ENCODE results near the gene RFNG. TPM values are rescaled to one million over a fixed set of nuclear protein-coding genes. Genes with fewer than 3 reads are reported as not detected.

The RFNG gene
- total and polyA plus RNA-seq, 2 of the 13 experiments (the other 11 are each of a cell fraction or from before 2014, with no cell fraction given), result 61.4 to 64.0 TPM

- TF ChIP-seq TFDP1 (CRISPR knock-in tag; IDR thresholded peaks at IDR 0.05; ENCODE audit: borderline replicate concordance), result no peak
- no peak for TF ChIP-seq ZSCAN9 (CRISPR knock-in tag; IDR thresholded peaks at IDR 0.05; ENCODE audit: borderline replicate concordance)
- 0 out of 2 replicates have a peak, but pooled peaks have one; percentile 12 for TF ChIP-seq DNMT1 (CRISPR knock-in tag; IDR thresholded peaks at IDR 0.05)
- TF ChIP-seq DR1 (CRISPR knock-in tag; IDR thresholded peaks at IDR 0.05), result 0 out of 2 replicates have a peak, but pooled peaks have one; percentile 12
- TF ChIP-seq SRF (IDR thresholded peaks at IDR 0.05; ENCODE audit: low read depth, low read length), result no peak
- TF ChIP-seq MED13 (CRISPR knock-in tag; IDR thresholded peaks at IDR 0.05), result 0 out of 2 replicates have a peak, but pooled peaks have one; percentile 44
- no peak for TF ChIP-seq ZSCAN29 (CRISPR knock-in tag; conservative IDR thresholded peaks at IDR 0.05)
- no peak for TF ChIP-seq MAFG (CRISPR knock-in tag; IDR thresholded peaks at IDR 0.05)
- no peak for TF ChIP-seq ZIK1 (CRISPR knock-in tag; IDR thresholded peaks at IDR 0.05; ENCODE audit: borderline replicate concordance, low read depth)
- no peak for TF ChIP-seq ZSCAN22 (CRISPR knock-in tag; IDR thresholded peaks at IDR 0.05)
- TF ChIP-seq SRSF9 (IDR thresholded peaks at IDR 0.05; ENCODE audit: borderline replicate concordance, insufficient read depth, low read depth, low read length, poor library complexity, severe bottlenecking), result no peak
- TF ChIP-seq TOPORS (CRISPR knock-in tag; IDR thresholded peaks at IDR 0.05), result no peak
- TF ChIP-seq HOMEZ (CRISPR knock-in tag; IDR thresholded peaks at IDR 0.05; ENCODE audit: low read depth), result no peak
- no peak for TF ChIP-seq SATB2 (CRISPR knock-in tag; IDR thresholded peaks at IDR 0.05)
- no peak; the same call in 1 of the 2 replicates for TF ChIP-seq TSC22D2 (CRISPR knock-in tag; IDR thresholded peaks at IDR 0.05; ENCODE audit: borderline replicate concordance)
- TF ChIP-seq SAFB2 (CRISPR knock-in tag; IDR thresholded peaks at IDR 0.05; ENCODE audit: borderline replicate concordance, low read depth), result no peak
- no peak for TF ChIP-seq TERF1 (CRISPR knock-in tag; IDR thresholded peaks at IDR 0.05)
- no peak for TF ChIP-seq ZNF660 (CRISPR knock-in tag; IDR thresholded peaks at IDR 0.05; ENCODE audit: borderline replicate concordance, low read depth)
- no peak for TF ChIP-seq ZBTB34 (CRISPR knock-in tag; IDR thresholded peaks at IDR 0.05)
- TF ChIP-seq FOXP1 (IDR thresholded peaks at IDR 0.05), result no peak
- TF ChIP-seq FOXP1 (CRISPR knock-in tag; IDR thresholded peaks at IDR 0.05), result no peak
- no peak for TF ChIP-seq ZNF253 (CRISPR knock-in tag; IDR thresholded peaks at IDR 0.05; ENCODE audit: borderline replicate concordance)
- TF ChIP-seq ZSCAN30 (CRISPR knock-in tag; IDR thresholded peaks at IDR 0.05), result no peak
- 0 out of 2 replicates have a peak, but pooled peaks have one; percentile 13 for TF ChIP-seq ZNF10 (CRISPR knock-in tag; IDR thresholded peaks at IDR 0.05; ENCODE audit: borderline replicate concordance, low read depth)
- no peak for TF ChIP-seq ZNF800 (CRISPR knock-in tag; IDR thresholded peaks at IDR 0.05)
Measured at GRCh38 chr17:82065193-82065637, 13.6 kb upstream of the RFNG start (continued).
